ENCODE results near the gene HEBP2.

GRCh38 chr6:138416206-138416605 is 12.2 kb downstream of the HEBP2 start:
- TF ChIP-seq YY1 (IDR thresholded peaks at IDR 0.05; ENCODE audit: insufficient read depth, insufficient read length) (no peak), SUZ12 (IDR thresholded peaks at IDR 0.05; ENCODE audit: extremely low read depth, insufficient read depth, insufficient read length) (no peak)
